Memory B cell (primary cell): ENCODE results near the gene STK17A.
"Not testable (repeated sequence)": the region's sequence is repeated elsewhere in the genome, so short reads cannot be mapped to it uniquely, and the experiment has no call there.

Experiments
- ATAC-seq: fragments of 150-1000 bp; cut with Tn5 transposase; 2 replicates; pipeline ENCODE4 v1.10.0; 2021; ENCODE audit warnings: low read depth, mild to moderate bottlenecking, moderate library complexity
- DNase-seq, 2 donors: peaks; one replicate each; pipeline ENCODE4 v3.0.0; 2022; ENCODE audit warnings: low spot score in 2 of 2
- H3K27ac Mint-ChIP-seq: one replicate; pipeline ENCODE4 v1.8.0; 2022; ENCODE audit warnings: mild to moderate bottlenecking, moderate library complexity, mixed read lengths
- H3K27me3 Mint-ChIP-seq: one replicate; pipeline ENCODE4 v1.8.0; 2022; ENCODE audit warnings: mixed read lengths
- H3K36me3 Mint-ChIP-seq: one replicate; pipeline ENCODE4 v1.8.0; 2022; ENCODE audit warnings: mild to moderate bottlenecking, mixed read lengths
- H3K4me1 Mint-ChIP-seq: one replicate; pipeline ENCODE4 v1.8.0; 2022; ENCODE audit warnings: mixed read lengths
- H3K4me3 Mint-ChIP-seq: one replicate; pipeline ENCODE4 v1.8.0; 2022; ENCODE audit warnings: mild to moderate bottlenecking, moderate library complexity, mixed read lengths
- H3K9me3 Mint-ChIP-seq: one replicate; pipeline ENCODE4 v1.8.0; 2022; ENCODE audit warnings: mixed read lengths

STK17A gene

GRCh38 chr7:43655584-43655983 lies 72.7 kb downstream of the STK17A start:
- DNase-seq (no peak), ATAC-seq (no peak)
- Mint-ChIP-seq H3K4me3 (no peak overlapping the region), H3K27me3 (no peaks in the 10 kb centered on the region), H3K36me3 (peaks cover 22% of the 10 kb centered on the region), H3K27ac (no peak overlapping the region), H3K4me1 (peaks cover 41% of the 10 kb centered on the region), H3K9me3 (peaks cover 6% of the 10 kb centered on the region)

GRCh38 chr7:43656997-43657396 lies 74.1 kb downstream of the STK17A start:
- Mint-ChIP-seq H3K9me3 (peaks cover 4% of the 10 kb centered on the region), H3K4me1 (peaks cover 32% of the 10 kb centered on the region), H3K36me3 (peaks cover 20% of the 10 kb centered on the region), H3K27ac (no peak overlapping the region), H3K27me3 (no peaks in the 10 kb centered on the region), H3K4me3 (no peak overlapping the region)
- ATAC-seq (no peak), DNase-seq (no peak)

- H3K27me3 Mint-ChIP-seq = no peaks in the 10 kb centered on the region
- ATAC-seq = no peak
- peaks cover 26% of the 10 kb centered on the region for H3K4me1 Mint-ChIP-seq
- H3K27ac Mint-ChIP-seq = peak overlapping the region; percentile 87
- DNase-seq = no peak
- peaks cover 22% of the 10 kb centered on the region for H3K36me3 Mint-ChIP-seq
- H3K9me3 Mint-ChIP-seq = peaks cover 4% of the 10 kb centered on the region
- H3K4me3 Mint-ChIP-seq = peak overlapping the region; percentile 5
Observed at GRCh38 chr7:43658718-43659548, 76.0 kb downstream of the STK17A start.

GRCh38 chr7:43659549-43659896 lies 76.6 kb downstream of the STK17A start:
- no peak overlapping the region for H3K27ac Mint-ChIP-seq

GRCh38 chr7:43660141-43660540 lies 77.2 kb downstream of the STK17A start:
- H3K36me3 Mint-ChIP-seq = peaks cover 17% of the 10 kb centered on the region
- DNase-seq = no peak
- peak overlapping the region; percentile 14 for H3K27ac Mint-ChIP-seq
- no peaks in the 10 kb centered on the region for H3K9me3 Mint-ChIP-seq
- H3K4me3 Mint-ChIP-seq = no peak overlapping the region
- H3K27me3 Mint-ChIP-seq = no peaks in the 10 kb centered on the region
- ATAC-seq = no peak
- H3K4me1 Mint-ChIP-seq = peaks cover 24% of the 10 kb centered on the region

More at GRCh38 chr7:43659549-43659896, 76.6 kb downstream of the STK17A start:
- peaks cover under 1% of the 10 kb centered on the region for H3K9me3 Mint-ChIP-seq
- peaks cover 17% of the 10 kb centered on the region for H3K36me3 Mint-ChIP-seq
- DNase-seq (no peak), ATAC-seq (no peak)
- no peaks in the 10 kb centered on the region for H3K27me3 Mint-ChIP-seq
- no peak overlapping the region for H3K4me3 Mint-ChIP-seq
- peaks cover 20% of the 10 kb centered on the region for H3K4me1 Mint-ChIP-seq

- ATAC-seq (no peak), DNase-seq (no peak)
- H3K4me1 Mint-ChIP-seq = peaks cover 34% of the 10 kb centered on the region
- H3K27me3 Mint-ChIP-seq = no peaks in the 10 kb centered on the region
- H3K4me3 Mint-ChIP-seq = no peak overlapping the region
- peaks cover 4% of the 10 kb centered on the region for H3K9me3 Mint-ChIP-seq
- H3K27ac Mint-ChIP-seq = no peak overlapping the region
- peaks cover 26% of the 10 kb centered on the region for H3K36me3 Mint-ChIP-seq
Observed at GRCh38 chr7:43664681-43665080, 81.8 kb downstream of the STK17A start.

GRCh38 chr7:43666938-43667337 lies 84.0 kb downstream of the STK17A start:
- Mint-ChIP-seq H3K27ac (peak overlapping the region; percentile 67), H3K27me3 (no peaks in the 10 kb centered on the region)
- ATAC-seq = no peak

GRCh38 chr7:43668035-43668434 lies 85.1 kb downstream of the STK17A start:
- H3K27ac Mint-ChIP-seq = peak overlapping the region; percentile 67
- ATAC-seq (no peak), DNase-seq (no peak)
- H3K36me3 Mint-ChIP-seq = peaks cover 42% of the 10 kb centered on the region
- H3K4me1 Mint-ChIP-seq = peaks cover 31% of the 10 kb centered on the region
- no peak overlapping the region for H3K4me3 Mint-ChIP-seq
- H3K9me3 Mint-ChIP-seq = peaks cover 12% of the 10 kb centered on the region
- no peaks in the 10 kb centered on the region for H3K27me3 Mint-ChIP-seq

More at GRCh38 chr7:43666938-43667337, 84.0 kb downstream of the STK17A start:
- H3K4me3 Mint-ChIP-seq = no peak overlapping the region
- no peak for DNase-seq
- H3K9me3 Mint-ChIP-seq = peaks cover 12% of the 10 kb centered on the region
- peaks cover 36% of the 10 kb centered on the region for H3K36me3 Mint-ChIP-seq
- peaks cover 30% of the 10 kb centered on the region for H3K4me1 Mint-ChIP-seq

GRCh38 chr7:43669286-43670081 lies 86.6 kb downstream of the STK17A start:
- H3K9me3 Mint-ChIP-seq = peaks cover 15% of the 10 kb centered on the region
- peak; percentile 89 for ATAC-seq
- H3K36me3 Mint-ChIP-seq = peaks cover 43% of the 10 kb centered on the region
- H3K27ac Mint-ChIP-seq = peak overlapping the region; percentile 80
- H3K4me3 Mint-ChIP-seq = peak overlapping the region; percentile 38
- no peaks in the 10 kb centered on the region for H3K27me3 Mint-ChIP-seq
- peaks cover 44% of the 10 kb centered on the region for H3K4me1 Mint-ChIP-seq
- DNase-seq = peak in 1 of 2 donors; percentile 52

GRCh38 chr7:43671521-43671920 lies 88.6 kb downstream of the STK17A start:
- H3K9me3 Mint-ChIP-seq = peaks cover 12% of the 10 kb centered on the region
- no peak overlapping the region for H3K27ac Mint-ChIP-seq
- ATAC-seq = no peak
- H3K4me1 Mint-ChIP-seq = peaks cover 33% of the 10 kb centered on the region
- peaks cover 41% of the 10 kb centered on the region for H3K36me3 Mint-ChIP-seq
- H3K27me3 Mint-ChIP-seq = no peaks in the 10 kb centered on the region
- H3K4me3 Mint-ChIP-seq = no peak overlapping the region
- no peak for DNase-seq

- H3K27ac Mint-ChIP-seq = peak overlapping the region; percentile 58
- H3K27me3 Mint-ChIP-seq, H3K4me3 Mint-ChIP-seq, DNase-seq: not testable (repeated sequence)
- peaks cover 36% of the 10 kb centered on the region for H3K36me3 Mint-ChIP-seq
- H3K9me3 Mint-ChIP-seq = peaks cover 12% of the 10 kb centered on the region
- peaks cover 35% of the 10 kb centered on the region for H3K4me1 Mint-ChIP-seq
- peak; percentile 31 for ATAC-seq
Observed at GRCh38 chr7:43673243-43673976, 90.5 kb downstream of the STK17A start.

GRCh38 chr7:43674559-43675436 lies 91.9 kb downstream of the STK17A start:
- ATAC-seq (no peak), DNase-seq (no peak)
- no peak overlapping the region for H3K27ac Mint-ChIP-seq
- no peak overlapping the region for H3K4me3 Mint-ChIP-seq
- H3K4me1 Mint-ChIP-seq = peaks cover 29% of the 10 kb centered on the region
- peaks cover 28% of the 10 kb centered on the region for H3K36me3 Mint-ChIP-seq
- no peaks in the 10 kb centered on the region for H3K27me3 Mint-ChIP-seq
- peaks cover 10% of the 10 kb centered on the region for H3K9me3 Mint-ChIP-seq
